HG02571 (cell line): ENCODE data around the gene SNX10.
"Not testable (repeated sequence)": the region's sequence is repeated elsewhere in the genome, so short reads cannot be mapped to it uniquely, and the experiment has no call there.

Experiments used
- ATAC-seq: cut with Tn5 transposase; IDR thresholded peaks from one replicate; pipeline ENCODE4 v1.9.1; 2021; ENCODE audit warnings: mild to moderate bottlenecking, moderate library complexity; ENCODE audit not compliant: unreplicated experiment

SNX10 gene

GRCh38 chr7:26291699-26292538, at the start of gene SNX10:
Gene SNX10, plus strand, starts transcription at chr7:26291862. Its CDS starts 54,581 bp downstream, at chr7:26346443.
- ATAC-seq: peak; percentile 64

DNA sequence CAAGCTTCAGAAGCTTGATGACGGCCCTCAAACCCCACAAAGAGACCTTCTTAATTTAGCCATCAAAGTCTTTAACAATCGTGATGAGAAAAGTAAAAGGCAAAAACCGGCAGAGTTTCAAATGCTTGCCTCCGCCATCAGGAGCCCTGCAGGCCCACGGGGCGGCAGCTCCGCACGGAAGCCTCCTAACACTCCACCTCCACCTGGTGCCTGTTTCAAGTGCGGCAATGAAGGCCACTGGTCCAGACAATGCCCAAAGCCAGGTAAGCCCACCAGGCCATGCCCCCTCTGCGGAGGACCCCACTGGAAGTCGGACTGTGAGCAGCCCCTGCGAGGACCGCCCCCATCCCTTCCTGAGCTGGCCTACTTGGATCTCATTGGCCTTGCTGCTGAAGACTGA, 46.5 kb upstream of the SNX10 start:
- no peak for ATAC-seq

DNA sequence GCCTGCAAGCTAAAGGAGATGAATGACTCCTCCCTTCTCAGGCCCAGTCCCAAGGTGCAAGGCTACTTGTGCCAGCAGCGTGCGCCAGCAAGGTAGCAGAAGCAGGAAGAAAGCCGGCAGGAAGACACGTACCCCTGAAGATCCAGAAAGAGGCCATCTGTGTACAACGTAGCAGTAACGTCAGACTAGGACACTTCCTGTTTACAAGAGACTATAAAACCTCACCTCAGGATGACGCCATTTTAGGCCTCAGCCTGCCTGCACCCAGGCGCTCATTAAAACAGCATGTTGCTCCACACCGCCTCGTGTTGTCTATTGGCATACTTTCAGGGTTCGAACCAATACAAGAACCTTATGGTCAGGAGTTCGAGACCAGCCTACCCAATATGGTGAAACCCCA, 41.4 kb upstream of the SNX10 start:
- no peak for ATAC-seq

DNA sequence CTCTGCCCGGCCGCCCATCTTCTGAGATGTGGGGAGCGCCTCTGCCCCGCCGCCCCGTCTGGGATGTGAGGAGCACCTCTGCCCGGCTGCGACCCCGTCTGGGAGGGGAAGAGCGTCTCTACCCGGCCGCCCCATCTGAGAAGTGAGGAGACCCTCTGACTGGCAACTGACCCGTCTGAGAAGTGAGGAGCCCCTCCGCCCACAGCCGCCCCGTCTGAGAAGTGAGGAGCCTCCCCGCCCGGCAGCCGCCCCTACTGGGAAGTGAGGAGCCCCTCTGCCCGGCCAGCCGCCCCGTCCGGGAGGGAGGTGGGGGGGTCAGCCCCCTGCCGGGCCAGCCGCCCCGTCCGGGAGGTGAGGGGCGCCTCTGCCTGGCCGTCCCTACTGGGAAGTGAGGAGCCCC, 29.8 kb upstream of the SNX10 start:
- ATAC-seq: not testable (repeated sequence)

GRCh38 chr7:26265065-26265464, 26.6 kb upstream of the SNX10 start:
- ATAC-seq: no peak

- no peak for ATAC-seq
Measured at GRCh38 chr7:26265499-26266075, 26.1 kb upstream of the SNX10 start.

- no peak for ATAC-seq
Measured at GRCh38 chr7:26267601-26268166, 24.0 kb upstream of the SNX10 start.

- no peak for ATAC-seq
Measured at GRCh38 chr7:26275213-26275612, 16.4 kb upstream of the SNX10 start.

DNA sequence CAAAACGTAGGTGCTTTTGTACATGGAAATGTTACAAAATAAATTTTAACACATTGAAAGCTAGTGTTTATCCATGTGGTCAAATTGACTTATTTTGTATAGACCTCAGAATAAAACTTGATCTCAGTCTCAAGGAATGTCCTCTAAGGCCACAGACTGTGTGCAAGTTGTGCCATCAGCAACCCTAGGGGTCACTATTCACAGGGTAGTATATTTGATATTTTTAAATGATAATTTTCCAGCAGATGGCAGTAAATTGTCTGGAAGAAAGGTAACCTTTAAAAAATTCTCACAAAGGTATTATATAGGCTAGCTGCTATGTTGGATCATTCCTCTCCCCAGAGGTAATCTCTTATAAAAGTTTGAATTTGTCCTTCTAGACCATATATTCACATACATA, 12.9 kb upstream of the SNX10 start:
- no peak for ATAC-seq

- no peak for ATAC-seq
Measured at GRCh38 chr7:26279405-26279804, 12.3 kb upstream of the SNX10 start.

DNA sequence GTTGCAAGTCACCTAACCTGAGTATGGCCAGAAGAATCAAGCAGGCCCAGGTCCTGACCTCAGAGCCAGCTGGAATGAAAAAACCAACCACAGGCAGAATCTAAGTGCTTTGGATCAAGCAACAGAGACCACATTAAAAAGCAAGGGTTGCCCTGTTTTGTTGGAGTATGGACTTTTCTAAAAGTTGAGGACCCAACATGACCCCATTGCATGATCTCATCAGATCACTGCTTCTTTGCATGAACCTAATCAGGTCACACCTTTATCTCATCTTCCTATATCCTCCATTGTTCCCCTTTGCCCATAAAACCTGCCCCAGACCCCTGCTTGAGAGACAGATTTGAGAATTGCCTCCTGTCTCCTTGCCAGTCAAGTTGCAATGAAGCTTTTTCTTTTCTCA, 11.6 kb upstream of the SNX10 start:
- no peak for ATAC-seq

DNA sequence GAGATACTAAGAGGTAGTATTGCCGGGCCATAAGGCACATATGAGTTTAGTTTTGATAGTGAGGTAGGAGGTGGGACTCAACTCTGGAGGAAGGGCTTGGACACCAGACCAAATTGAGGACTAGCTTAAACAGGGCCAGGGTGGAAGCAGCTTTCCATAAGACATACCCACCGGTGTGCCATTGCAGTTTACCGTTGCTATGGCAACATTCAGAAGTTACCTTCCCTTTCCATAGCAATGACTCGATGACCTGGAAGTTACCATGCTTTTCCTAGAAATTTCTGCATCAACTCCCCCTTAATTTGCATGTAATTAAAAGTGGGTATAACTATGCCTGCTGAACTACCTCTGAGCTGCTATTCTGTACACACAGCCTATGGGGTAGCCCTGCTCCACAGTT, 10.9 kb upstream of the SNX10 start:
- ATAC-seq: no peak

GRCh38 chr7:26284477-26284876, 7.2 kb upstream of the SNX10 start:
- no peak for ATAC-seq

GRCh38 chr7:26284995-26285632, 6.5 kb upstream of the SNX10 start:
- no peak for ATAC-seq

DNA sequence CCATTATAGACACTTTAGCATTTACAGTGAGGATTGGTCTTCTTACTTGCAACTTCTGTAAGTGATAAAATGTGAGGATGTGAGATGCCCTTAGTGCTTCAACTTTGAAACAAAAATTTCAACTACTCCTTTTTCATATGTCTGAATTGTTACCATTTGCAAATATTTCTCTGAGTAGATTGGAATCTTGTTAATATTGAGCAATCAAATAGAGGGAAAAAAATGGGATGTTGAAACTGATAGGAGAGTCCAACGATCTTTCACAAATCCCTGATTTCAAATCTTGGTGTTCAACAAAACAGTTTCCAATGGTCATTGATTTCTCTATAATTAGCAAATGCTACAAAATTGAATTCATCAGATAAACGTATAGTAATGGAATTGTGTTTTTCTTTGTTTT, 5.5 kb upstream of the SNX10 start:
- no peak for ATAC-seq

- ATAC-seq: not testable (repeated sequence)
Measured at GRCh38 chr7:26288126-26288525, 3.5 kb upstream of the SNX10 start.

DNA sequence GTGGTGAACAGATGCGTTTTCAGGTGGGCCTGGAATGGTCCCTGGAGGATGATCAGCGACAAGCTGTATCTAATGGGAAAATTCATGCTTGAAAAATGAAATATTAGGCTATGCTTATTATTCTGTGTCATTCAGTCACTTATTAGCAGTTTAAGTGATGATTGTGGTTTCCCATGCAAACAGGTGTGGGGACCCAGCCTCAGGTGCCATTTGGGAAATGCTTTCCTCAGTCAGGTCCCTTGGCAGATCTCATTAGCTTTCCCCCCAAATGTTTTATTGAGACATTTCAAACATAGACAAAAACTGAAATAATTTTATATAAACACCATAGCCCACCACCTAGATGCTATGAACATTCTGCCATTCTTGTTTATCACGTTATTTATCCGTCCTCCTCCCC, 411 bp upstream of the SNX10 start:
- no peak for ATAC-seq

GRCh38 chr7:26292768-26293560, 1.3 kb downstream of the SNX10 start:
- no peak for ATAC-seq

DNA sequence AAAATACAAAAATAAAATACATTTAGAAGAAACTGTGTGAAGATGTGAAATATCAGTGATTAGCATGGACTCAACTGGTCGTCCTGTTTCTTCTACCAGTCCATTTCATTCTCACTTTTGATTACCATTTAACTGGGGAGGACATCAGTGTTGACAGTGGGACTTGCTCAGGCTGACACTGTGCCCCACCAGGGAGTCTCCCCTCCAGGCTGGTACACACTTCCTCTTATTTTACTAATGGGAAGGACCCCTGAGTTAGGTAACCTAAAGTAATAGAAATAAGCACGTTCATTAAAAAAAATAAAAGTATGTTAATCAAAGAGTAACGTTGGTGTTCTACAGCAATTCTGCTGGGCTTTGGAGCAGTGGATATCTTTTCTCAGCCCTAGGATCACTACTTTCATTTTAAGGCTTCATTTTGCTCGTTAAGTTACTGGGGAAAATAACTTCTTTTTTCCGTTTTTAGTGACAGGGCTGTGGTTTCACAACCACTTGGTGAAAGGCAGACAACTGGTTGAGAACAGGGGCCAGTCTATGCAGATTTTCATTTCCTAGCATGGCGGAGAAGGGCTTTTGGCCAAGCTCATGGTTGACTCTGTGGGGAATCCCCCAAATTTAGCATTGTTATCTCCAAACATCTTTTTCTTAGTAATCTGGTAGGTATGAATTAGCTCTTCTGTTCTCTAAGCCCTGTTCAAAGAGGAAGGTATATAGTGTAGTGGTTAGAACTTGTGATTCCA, 2.1 kb downstream of the SNX10 start:
- ATAC-seq: peak; percentile 72

- no peak for ATAC-seq
Measured at GRCh38 chr7:26295015-26295414, 3.4 kb downstream of the SNX10 start.
